ENCODE measurements around the gene MEOX1.

DNA sequence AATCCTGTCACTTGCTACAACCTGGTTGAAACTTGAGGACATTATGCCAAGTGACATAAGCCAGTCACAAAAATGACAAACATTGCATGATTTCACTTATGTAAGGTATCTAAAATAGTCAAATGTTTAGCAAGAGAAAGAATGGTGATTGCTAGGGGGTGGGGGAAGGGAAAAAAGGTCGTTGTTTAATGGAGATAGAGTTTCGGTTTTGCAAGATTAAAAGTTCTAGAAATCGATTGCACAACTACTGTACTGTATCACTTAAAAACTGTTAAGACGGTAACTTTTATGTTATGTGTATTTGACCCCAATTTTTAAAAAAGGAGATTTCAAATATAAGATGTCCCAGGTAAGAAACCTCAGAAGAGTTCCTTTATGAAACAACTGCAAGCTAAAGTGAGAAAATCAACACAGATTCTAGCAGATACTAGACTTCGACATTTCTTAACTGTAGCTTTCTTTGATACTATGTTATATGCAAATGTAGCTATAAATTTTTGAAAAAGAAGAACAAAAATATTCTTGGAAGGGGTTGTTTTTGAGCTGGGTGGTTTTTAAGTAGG is 5.9 kb downstream of the MEOX1 start:
- TF ChIP-seq, protein P1, sequence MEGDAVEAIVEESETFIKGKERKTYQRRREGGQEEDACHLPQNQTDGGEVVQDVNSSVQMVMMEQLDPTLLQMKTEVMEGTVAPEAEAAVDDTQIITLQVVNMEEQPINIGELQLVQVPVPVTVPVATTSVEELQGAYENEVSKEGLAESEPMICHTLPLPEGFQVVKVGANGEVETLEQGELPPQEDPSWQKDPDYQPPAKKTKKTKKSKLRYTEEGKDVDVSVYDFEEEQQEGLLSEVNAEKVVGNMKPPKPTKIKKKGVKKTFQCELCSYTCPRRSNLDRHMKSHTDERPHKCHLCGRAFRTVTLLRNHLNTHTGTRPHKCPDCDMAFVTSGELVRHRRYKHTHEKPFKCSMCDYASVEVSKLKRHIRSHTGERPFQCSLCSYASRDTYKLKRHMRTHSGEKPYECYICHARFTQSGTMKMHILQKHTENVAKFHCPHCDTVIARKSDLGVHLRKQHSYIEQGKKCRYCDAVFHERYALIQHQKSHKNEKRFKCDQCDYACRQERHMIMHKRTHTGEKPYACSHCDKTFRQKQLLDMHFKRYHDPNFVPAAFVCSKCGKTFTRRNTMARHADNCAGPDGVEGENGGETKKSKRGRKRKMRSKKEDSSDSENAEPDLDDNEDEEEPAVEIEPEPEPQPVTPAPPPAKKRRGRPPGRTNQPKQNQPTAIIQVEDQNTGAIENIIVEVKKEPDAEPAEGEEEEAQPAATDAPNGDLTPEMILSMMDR (IDR thresholded peaks at IDR 0.05; ENCODE audit: insufficient read depth, low read depth, low read length): no peak
- TF ChIP-seq EZH2 (IDR thresholded peaks at IDR 0.05; ENCODE audit: insufficient read depth, low read length): no peak
